ENCODE results near the gene CLIP1. TPM values are rescaled to one million over a fixed set of nuclear protein-coding genes. Genes with fewer than 3 reads are reported as not detected.
A peak's percentile ranks its signal among the peaks of the same experiment; 100 is the strongest.

The CLIP1 gene
- total RNA-seq, 3 donors from 2014 or later (not counting 1 experiment from before 2014, with no cell fraction given), result 67.1 to 88.5 (median 69.1) TPM

GRCh38 chr12:122427403-122427802, 4.9 kb upstream of the CLIP1 start:
- no peak for TF ChIP-seq CTCF (IDR thresholded peaks at IDR 0.05)
- intact Hi-C loops (cut with micrococcal nuclease), result no loop called here

GRCh38 chr12:122423258-122424165, 1.0 kb upstream of the CLIP1 start:
- Mint-ChIP-seq H3K27ac (peak overlapping the region; percentile 67 to 83), H3K4me1 (peaks cover 7 to 23% of the 10 kb centered on the region in 2 donors), H3K36me3 (no peaks in the 10 kb centered on the region), H3K9me3 (no peaks in the 10 kb centered on the region), H3K27me3 (ENCODE audit: low read depth in 2 of 2) (no peaks in the 10 kb centered on the region), H3K4me3 (peak overlapping the region; percentile 89)
- DNase-seq (peak in 1 of 2 donors; percentile 38), ATAC-seq (no peak)
- Histone ChIP-seq H3K27me3 (ENCODE audit: control insufficient read depth, insufficient read depth, low read length) (no peaks in the 10 kb centered on the region), H3K36me3 (ENCODE audit: control insufficient read depth, insufficient read depth, low read length) (no peaks in the 10 kb centered on the region), H3K4me3 (ENCODE audit: low read length) (peak overlapping the region; percentile 61), H3K4me1 (ENCODE audit: control insufficient read depth, insufficient read depth, low read length) (peaks cover 31% of the 10 kb centered on the region), H3K9me3 (ENCODE audit: control insufficient read depth, insufficient read depth, low read length) (no peaks in the 10 kb centered on the region), H3K27ac (ENCODE audit: low read length) (no peak overlapping the region)
- intact Hi-C loops (cut with micrococcal nuclease), result no loop called here
- WGBS (ENCODE audit: insufficient coverage), result 20% methylated on average over 19 of the region's 21 CpGs
- TF ChIP-seq CTCF (IDR thresholded peaks at IDR 0.05), result no peak

More at GRCh38 chr12:122427403-122427802, 4.9 kb upstream of the CLIP1 start:
- DNase-seq, result no peak
- Histone ChIP-seq H3K27me3 (ENCODE audit: control insufficient read depth, insufficient read depth, low read length) (no peaks in the 10 kb centered on the region), H3K27ac (ENCODE audit: low read length) (no peak overlapping the region), H3K9me3 (ENCODE audit: control insufficient read depth, insufficient read depth, low read length) (no peaks in the 10 kb centered on the region), H3K4me3 (ENCODE audit: low read length) (no peak overlapping the region), H3K4me1 (ENCODE audit: control insufficient read depth, insufficient read depth, low read length) (peaks cover 10% of the 10 kb centered on the region), H3K36me3 (ENCODE audit: control insufficient read depth, insufficient read depth, low read length) (no peaks in the 10 kb centered on the region)
- Mint-ChIP-seq H3K4me3 (no peak overlapping the region), H3K4me1 (peaks cover 0 to 12% of the 10 kb centered on the region in 2 donors), H3K36me3 (no peaks in the 10 kb centered on the region), H3K27ac (no peak overlapping the region), H3K9me3 (no peaks in the 10 kb centered on the region), H3K27me3 (ENCODE audit: low read depth in 2 of 2) (no peaks in the 10 kb centered on the region)
- no peak for ATAC-seq
- WGBS (ENCODE audit: insufficient coverage), result 96% methylated on average over 9 of the region's 9 CpGs

GRCh38 chr12:122422730-122423257, 325 bp upstream of the CLIP1 start:
- H3K4me1 Mint-ChIP-seq, result peaks cover 11 to 23% of the 10 kb centered on the region in 2 donors

More at GRCh38 chr12:122422730-122423257, 325 bp upstream of the CLIP1 start:
- no peaks in the 10 kb centered on the region for H3K36me3 ChIP-seq (ENCODE audit: control insufficient read depth, insufficient read depth, low read length)
- H3K9me3 ChIP-seq (ENCODE audit: control insufficient read depth, insufficient read depth, low read length), result no peaks in the 10 kb centered on the region
- H3K4me3 ChIP-seq (ENCODE audit: low read length), result peak overlapping the region; percentile 61
- peak overlapping the region; percentile 67 to 83 for H3K27ac Mint-ChIP-seq
- under 1% methylated on average over 39 of the region's 39 CpGs for WGBS (ENCODE audit: insufficient coverage)
- H3K9me3 Mint-ChIP-seq, result no peaks in the 10 kb centered on the region
- intact Hi-C loops (cut with micrococcal nuclease), result no loop called here
- H3K27me3 Mint-ChIP-seq (ENCODE audit: low read depth in 2 of 2), result no peaks in the 10 kb centered on the region
- DNase-seq, result peak in 1 of 2 donors; percentile 47
- H3K36me3 Mint-ChIP-seq, result no peaks in the 10 kb centered on the region
- H3K27ac ChIP-seq (ENCODE audit: low read length), result peak overlapping the region; percentile 18
- no peaks in the 10 kb centered on the region for H3K27me3 ChIP-seq (ENCODE audit: control insufficient read depth, insufficient read depth, low read length)
- ATAC-seq, result peak in 2 of 3 donors; percentile 4 to 13
- TF ChIP-seq CTCF (IDR thresholded peaks at IDR 0.05), result no peak
- peak overlapping the region; percentile 89 for H3K4me3 Mint-ChIP-seq
- peaks cover 31% of the 10 kb centered on the region for H3K4me1 ChIP-seq (ENCODE audit: control insufficient read depth, insufficient read depth, low read length)
